LNCAP (cell line): Measurements from ENCODE around the gene C11orf68.

Experiments used
- TF ChIP-seq, protein P1 (sequence below): fragments of 450-650 bp; IDR thresholded peaks from 2 replicates; pipeline ENCODE4 v1.5.1; 2017; ENCODE audit warnings: mild to moderate bottlenecking

Gene C11orf68

GRCh38 chr11:65879617-65880016, 39.2 kb downstream of the C11orf68 start, which contains the start of gene CTSW:
Gene CTSW, plus strand, starts transcription at chr11:65879837. Its CDS starts 18 bp downstream, at chr11:65879855.
- TF ChIP-seq, protein P1, sequence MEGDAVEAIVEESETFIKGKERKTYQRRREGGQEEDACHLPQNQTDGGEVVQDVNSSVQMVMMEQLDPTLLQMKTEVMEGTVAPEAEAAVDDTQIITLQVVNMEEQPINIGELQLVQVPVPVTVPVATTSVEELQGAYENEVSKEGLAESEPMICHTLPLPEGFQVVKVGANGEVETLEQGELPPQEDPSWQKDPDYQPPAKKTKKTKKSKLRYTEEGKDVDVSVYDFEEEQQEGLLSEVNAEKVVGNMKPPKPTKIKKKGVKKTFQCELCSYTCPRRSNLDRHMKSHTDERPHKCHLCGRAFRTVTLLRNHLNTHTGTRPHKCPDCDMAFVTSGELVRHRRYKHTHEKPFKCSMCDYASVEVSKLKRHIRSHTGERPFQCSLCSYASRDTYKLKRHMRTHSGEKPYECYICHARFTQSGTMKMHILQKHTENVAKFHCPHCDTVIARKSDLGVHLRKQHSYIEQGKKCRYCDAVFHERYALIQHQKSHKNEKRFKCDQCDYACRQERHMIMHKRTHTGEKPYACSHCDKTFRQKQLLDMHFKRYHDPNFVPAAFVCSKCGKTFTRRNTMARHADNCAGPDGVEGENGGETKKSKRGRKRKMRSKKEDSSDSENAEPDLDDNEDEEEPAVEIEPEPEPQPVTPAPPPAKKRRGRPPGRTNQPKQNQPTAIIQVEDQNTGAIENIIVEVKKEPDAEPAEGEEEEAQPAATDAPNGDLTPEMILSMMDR, result no peak

DNA sequence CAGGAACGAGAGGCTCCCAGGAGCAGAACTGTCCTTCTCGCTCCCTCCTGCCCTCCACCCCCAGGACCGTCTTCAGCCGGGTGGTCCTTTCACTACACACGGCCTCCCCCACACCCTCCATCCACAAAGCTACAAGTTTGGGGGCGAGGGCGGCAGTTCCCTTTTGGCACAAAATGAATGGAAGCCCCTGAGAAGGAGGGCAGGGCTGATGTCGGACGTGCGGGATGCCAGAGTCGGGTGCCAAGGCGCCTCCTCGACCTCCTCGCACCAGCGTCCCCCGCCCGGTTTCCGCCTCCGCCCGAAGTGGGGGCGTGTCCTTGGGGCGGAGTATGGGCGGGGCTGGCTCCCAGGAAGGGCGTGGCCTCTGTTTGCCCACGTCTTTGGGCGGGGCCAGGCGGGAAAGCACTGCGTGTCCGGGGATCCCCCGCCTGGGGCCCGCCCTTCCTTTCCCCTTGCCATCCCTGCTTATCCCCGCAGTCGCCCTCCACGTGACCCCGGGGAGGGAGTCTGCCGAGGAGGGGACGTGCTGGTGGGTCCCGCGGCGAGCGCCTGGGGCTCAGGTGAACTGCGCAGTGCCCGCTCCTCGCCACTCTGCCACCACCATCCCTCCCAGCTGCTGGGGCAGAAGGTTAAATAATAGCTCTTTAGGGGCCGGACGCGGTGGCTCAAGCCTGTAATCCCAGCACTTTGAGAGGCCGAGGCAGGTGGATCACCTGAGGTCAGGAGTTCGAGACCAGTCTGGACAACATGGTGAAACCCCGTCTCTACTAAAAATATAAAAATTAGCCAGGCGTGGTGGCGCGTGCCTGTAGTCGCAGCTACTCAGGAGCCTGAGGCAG, 45.3 kb downstream of the C11orf68 start:
- TF ChIP-seq, protein P1, result no peak

DNA sequence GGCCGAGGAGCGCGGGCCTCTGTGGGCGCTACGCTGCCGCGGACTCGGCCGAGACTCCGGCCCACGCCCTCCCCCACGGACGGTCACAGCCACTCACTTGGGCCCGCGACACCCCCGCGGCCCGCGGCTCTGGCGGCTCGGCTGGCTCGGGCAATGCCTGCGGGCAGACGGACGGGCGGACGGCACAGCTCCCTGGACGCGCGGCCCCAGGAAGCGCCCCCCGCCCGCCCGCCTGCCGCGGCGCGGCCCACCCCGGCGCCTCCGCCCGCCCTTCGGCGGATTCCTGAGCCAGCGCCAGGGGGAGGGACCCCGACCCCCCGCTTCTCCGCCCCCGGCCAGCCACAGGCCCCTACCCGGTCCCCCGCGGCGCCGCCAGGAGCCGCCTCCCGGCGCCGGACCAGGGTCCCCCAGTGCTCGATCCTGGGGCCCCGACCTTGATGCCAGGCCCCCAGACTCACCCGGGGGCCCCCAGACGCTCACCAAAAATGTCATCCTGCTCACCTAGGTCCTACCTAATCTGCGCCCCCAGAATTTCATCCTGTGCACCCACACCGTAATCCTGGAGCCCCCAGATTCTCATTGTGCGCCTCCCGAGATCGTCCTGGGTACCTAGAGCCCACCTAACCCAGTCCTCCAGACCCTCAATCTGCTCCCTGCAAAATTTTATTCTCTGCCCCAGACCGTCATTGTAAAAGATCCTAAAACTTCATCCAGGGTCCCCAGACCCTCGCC, 46.1 kb downstream of the C11orf68 start, which contains the start of gene EFEMP2:
Gene EFEMP2 (minus strand): TSS at position 215 of the 732 bp plus-strand sequence. CDS start 446 bp downstream, outside the sequence.
- TF ChIP-seq, protein P1, result no peak

DNA sequence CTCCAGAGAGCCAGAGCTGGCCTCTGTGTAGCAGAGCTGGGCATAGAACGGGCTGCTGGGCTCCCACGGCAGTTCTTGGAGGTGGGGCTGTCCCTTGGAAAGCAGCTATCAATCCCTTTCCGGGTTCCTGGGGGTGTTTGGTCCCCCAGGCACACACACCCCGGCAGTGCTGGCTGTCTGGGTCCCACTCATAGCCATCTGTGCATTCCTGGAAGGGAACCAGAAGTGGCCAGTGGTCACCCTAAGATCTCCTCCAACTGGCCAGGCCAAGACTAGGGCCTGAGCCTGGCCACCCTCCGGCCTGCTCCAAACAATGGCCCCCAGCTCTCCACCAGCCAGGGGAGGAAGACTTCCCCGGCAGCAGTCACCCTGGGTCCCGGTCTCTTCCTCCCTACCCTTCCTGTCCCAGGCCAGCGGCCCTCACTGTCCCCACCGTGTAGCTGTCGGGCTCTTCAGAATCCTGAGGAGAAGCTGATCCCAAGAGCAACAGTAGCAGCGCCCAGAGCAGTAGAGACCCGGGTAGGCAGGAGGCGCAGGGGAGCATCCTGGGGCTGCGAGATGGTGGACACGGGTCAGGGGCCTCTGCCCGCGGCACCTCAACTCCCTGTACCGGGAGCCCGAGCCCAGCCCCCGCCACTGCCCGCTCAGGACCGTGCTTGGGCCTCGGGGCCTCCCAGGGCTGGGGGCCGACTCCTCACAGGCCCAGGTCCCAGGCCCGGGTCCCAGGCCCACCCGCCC, 46.9 kb downstream of the C11orf68 start:
- TF ChIP-seq, protein P1, result no peak

GRCh38 chr11:65870706-65871681, 47.9 kb downstream of the C11orf68 start:
- TF ChIP-seq, protein P1, result no peak

- TF ChIP-seq, protein P1, result no peak
Measured at GRCh38 chr11:65870307-65870658, 48.6 kb downstream of the C11orf68 start.
